IPS-18c (cell line): ENCODE measurements around the gene TBR1.
A peak's percentile ranks its signal among the peaks of the same experiment; 100 is the strongest.

Experiments
- H3K4me3 ChIP-seq: 2 replicates; pipeline ENCODE4 v1.7.0; 2013; ENCODE audit warnings: low read depth, mild to moderate bottlenecking, low read length, moderate library complexity; ENCODE audit not compliant: insufficient read depth
- H3K9me3 ChIP-seq: one replicate; pipeline ENCODE4 v1.6.1; 2013; ENCODE audit warnings: mild to moderate bottlenecking, low read length, moderate library complexity; ENCODE audit not compliant: control insufficient read depth, insufficient read depth

The TBR1 gene

GRCh38 chr2:161409308-161409907, 6.7 kb upstream of the TBR1 start:
- H3K4me3 ChIP-seq, result no peak overlapping the region
- no peaks in the 10 kb centered on the region for H3K9me3 ChIP-seq

- H3K4me3 ChIP-seq, result no peak overlapping the region
Observed at GRCh38 chr2:161412346-161412745, 3.8 kb upstream of the TBR1 start.

GRCh38 chr2:161414042-161415033, 1.8 kb upstream of the TBR1 start:
- H3K4me3 ChIP-seq, result peak overlapping the region; percentile 39
- no peaks in the 10 kb centered on the region for H3K9me3 ChIP-seq

More at GRCh38 chr2:161412346-161412745, 3.8 kb upstream of the TBR1 start:
- no peaks in the 10 kb centered on the region for H3K9me3 ChIP-seq

- no peaks in the 10 kb centered on the region for H3K9me3 ChIP-seq
- peak overlapping the region; percentile 29; the same call in 1 of the 2 replicates for H3K4me3 ChIP-seq
Observed at GRCh38 chr2:161415034-161415986, 787 bp upstream of the TBR1 start.

GRCh38 chr2:161416708-161417437, 776 bp downstream of the TBR1 start:
- no peak overlapping the region; the same call in 1 of the 2 replicates for H3K4me3 ChIP-seq

GRCh38 chr2:161417438-161418274, 1.6 kb downstream of the TBR1 start:
- H3K9me3 ChIP-seq, result no peaks in the 10 kb centered on the region
- H3K4me3 ChIP-seq, result no peak overlapping the region; the same call in 1 of the 2 replicates

More at GRCh38 chr2:161416708-161417437, 776 bp downstream of the TBR1 start:
- H3K9me3 ChIP-seq, result no peaks in the 10 kb centered on the region

GRCh38 chr2:161418275-161418714, 2.2 kb downstream of the TBR1 start:
- Histone ChIP-seq H3K9me3 (no peaks in the 10 kb centered on the region), H3K4me3 (peak overlapping the region; percentile 47; the same call in 1 of the 2 replicates)

- no peaks in the 10 kb centered on the region for H3K9me3 ChIP-seq
- peak overlapping the region; percentile 47 for H3K4me3 ChIP-seq
Observed at GRCh38 chr2:161418715-161419637, 2.9 kb downstream of the TBR1 start.

GRCh38 chr2:161419638-161420190, 3.6 kb downstream of the TBR1 start:
- no peaks in the 10 kb centered on the region for H3K9me3 ChIP-seq
- H3K4me3 ChIP-seq, result no peak overlapping the region

GRCh38 chr2:161420406-161421074, 4.4 kb downstream of the TBR1 start:
- Histone ChIP-seq H3K4me3 (no peak overlapping the region), H3K9me3 (no peaks in the 10 kb centered on the region)

GRCh38 chr2:161421686-161422085, 5.6 kb downstream of the TBR1 start:
- H3K9me3 ChIP-seq, result no peaks in the 10 kb centered on the region
- no peak overlapping the region for H3K4me3 ChIP-seq

GRCh38 chr2:161422816-161423403, 6.8 kb downstream of the TBR1 start:
- H3K4me3 ChIP-seq, result peak overlapping the region; percentile 53
- no peaks in the 10 kb centered on the region for H3K9me3 ChIP-seq

- Histone ChIP-seq H3K4me3 (peak overlapping the region; percentile 53), H3K9me3 (no peaks in the 10 kb centered on the region)
Observed at GRCh38 chr2:161423421-161424393, 7.6 kb downstream of the TBR1 start.
